GM10847 (cell line): Measurements from ENCODE around the gene HACL1.

ENCODE experiments used
- POLR2A ChIP-seq: IDR thresholded peaks from 2 replicates; pipeline ENCODE4 v1.6.1; 2011; ENCODE audit not compliant: insufficient read length; ENCODE audit errors: extremely low read depth

HACL1 gene

DNA sequence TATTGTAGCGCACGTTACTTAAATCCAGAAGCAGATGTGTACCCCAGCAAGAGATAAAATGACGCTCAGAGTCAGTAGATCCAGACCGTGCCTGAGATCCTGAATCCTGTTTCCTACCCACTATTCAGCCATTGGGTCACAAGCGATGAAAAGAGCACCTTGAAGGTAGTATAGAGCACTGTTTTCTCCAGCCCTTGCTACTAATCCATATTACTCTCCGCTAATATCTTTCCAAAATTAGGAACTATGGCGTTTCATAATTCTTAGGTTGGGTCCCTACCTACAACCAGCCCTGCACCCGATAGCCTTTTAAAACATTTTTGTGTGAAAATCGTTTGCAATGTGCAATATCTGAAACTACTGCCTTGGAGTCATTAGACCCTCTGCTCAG is 772 bp upstream of the HACL1 start:
- TF ChIP-seq POLR2A: no peak

GRCh38 chr3:15601046-15601398 is 347 bp downstream of the HACL1 start:
- TF ChIP-seq POLR2A: no peak

DNA sequence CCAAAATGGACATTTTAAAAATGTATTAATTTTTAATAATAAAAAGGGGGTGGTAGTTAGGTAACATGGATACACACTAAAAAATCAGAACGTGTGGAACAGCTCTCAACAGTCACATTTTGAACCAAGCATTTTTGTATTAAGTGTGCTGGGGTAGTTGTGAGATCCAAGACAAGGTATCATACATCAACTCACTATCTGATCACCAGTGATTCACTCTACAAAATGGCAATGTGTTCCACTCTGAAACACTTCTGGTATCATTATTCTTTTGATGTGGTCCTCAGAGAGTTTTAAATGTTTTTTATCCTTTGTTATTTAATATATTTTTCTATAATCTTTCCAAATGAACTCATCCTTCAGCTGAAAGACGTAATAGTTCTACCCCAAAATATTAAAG is 5.4 kb downstream of the HACL1 start:
- no peak for TF ChIP-seq POLR2A

DNA sequence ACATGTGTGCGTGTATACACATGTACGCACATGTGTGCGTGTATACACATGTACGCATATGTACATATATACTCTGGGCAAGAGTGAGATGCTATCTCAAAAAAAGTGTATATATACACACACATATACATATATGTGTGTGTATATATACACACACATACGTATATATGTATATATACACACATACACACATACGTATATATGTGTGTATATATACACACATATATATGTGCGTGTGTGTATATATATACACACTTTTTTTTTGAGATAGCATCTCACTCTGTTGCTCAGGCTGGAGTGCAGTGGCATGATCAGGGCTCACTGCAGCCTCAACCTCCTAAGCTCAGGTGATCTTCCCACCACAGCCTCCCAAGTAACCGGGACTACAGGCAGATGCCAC is 8.4 kb downstream of the HACL1 start:
- no peak for TF ChIP-seq POLR2A

DNA sequence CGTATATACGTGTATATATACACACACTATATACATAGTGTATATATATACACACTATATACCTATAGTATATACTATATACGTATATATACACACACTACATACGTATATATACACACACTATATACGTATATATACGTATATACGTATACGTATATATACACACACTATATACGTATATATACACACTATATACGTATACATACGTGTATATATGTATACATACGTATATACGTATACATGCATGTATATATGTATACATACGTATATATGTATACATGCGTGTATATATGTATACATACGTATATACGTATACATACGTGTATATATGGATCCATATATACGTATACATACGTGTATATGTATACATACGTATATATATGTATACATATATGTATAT is 9.4 kb downstream of the HACL1 start:
- TF ChIP-seq POLR2A: no peak

DNA sequence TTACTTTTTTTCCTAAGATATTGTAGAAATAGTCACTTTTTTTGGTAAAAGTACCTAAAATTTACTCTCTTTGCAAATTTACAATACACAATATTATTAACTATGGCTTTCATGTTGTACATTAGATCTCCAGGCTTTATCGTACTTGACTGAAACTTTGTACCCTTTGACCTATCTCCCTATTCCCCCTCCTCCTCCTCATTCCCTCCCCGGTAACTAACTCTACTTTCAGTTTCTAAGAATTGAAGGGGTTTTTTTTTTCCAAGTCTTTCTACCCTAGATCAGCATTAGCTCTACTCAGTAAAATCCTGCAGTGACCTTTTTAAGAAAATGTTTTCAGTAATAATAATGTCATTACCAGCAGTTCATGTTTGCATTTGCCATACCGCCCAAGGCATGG is 10.1 kb downstream of the HACL1 start:
- TF ChIP-seq POLR2A: no peak

GRCh38 chr3:15585111-15585845 is 16.1 kb downstream of the HACL1 start:
- TF ChIP-seq POLR2A: no peak

DNA sequence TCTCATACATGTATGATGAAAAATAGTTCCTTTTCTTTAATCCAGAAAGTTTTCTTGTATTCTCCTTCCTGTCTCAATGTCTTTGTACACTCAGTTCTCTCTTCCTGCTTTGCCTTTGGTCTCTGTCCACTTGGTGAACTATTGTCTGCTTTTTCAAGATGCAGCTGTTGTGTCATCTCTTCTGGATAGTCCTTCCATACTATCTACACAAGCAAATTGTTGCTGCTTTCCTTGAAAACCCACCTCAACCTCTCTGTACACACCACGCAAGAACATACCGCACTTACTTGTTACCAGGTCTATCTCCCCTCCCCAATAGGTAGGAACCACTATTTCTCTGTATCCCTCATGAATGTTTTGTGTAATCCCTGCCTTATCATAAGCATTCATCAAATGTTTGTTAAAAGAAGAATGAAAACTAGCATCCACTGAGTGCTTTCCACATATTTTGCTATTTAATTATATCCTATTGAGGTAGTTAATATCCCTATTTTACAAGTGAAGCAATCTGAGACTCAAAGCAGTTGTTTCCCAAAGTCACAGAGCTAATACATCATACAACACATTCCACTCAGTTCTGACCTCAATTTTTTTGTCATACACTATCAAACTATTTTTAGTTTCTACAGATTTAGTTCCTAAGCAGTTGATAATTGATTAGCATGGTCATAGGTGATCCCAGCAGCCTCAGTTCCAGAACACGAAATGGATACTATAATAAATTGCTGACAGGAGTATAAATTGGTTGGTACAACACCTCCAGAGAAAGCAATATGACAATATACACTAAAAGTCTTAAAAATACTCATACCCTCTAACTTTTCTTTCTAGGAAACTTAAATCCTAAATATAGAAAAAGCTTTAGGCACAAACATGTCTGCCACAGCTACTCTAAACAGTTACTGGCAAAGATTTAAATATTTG is 19.6 kb downstream of the HACL1 start:
- no peak for TF ChIP-seq POLR2A

DNA sequence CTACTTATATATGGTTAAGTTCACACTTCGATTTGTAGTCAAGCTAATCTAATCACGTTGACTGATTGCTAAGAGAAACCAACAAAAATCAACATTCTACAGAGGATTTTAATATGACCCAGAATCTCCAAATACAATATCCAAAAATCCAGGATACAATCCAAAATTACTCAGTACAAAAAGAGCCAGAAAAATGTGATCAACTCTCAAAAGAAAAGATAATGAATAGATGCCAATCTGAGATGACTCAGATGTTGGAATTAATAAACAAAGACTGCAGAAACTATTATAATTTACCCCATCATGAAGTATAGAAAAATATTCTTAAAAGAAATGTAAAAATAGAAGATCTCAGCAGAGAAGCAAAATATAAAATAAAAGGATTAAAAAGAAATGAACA is 22.3 kb downstream of the HACL1 start:
- no peak for TF ChIP-seq POLR2A

- no peak for TF ChIP-seq POLR2A
Observed at GRCh38 chr3:15578289-15578867, 23.0 kb downstream of the HACL1 start.

DNA sequence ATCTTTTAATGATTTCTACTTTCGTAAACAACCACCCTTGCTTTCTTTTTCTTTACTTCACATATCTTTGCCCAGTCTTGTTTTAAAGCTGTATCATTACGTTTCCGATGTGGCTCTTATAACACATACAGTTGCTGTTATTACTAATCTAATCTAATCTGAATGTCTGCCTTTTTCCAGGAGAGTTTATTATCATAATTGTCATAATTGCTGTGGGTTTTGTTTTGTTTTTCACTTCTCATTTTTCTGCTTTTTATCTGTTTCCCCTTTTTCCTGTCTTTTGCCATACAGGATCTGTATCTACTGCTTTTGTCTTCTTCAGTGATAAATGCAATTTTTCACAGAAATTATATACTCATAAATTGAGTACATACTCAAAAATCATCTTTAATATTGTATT is 24.9 kb downstream of the HACL1 start:
- TF ChIP-seq POLR2A: no peak

- no peak for TF ChIP-seq POLR2A
Observed at GRCh38 chr3:15575446-15575845, 25.9 kb downstream of the HACL1 start.

GRCh38 chr3:15572138-15572537 is 29.2 kb downstream of the HACL1 start:
- no peak for TF ChIP-seq POLR2A

- TF ChIP-seq POLR2A: no peak
Observed at GRCh38 chr3:15563190-15563589, 38.2 kb downstream of the HACL1 start.

- no peak for TF ChIP-seq POLR2A
Observed at GRCh38 chr3:15562560-15562959, 38.8 kb downstream of the HACL1 start.

DNA sequence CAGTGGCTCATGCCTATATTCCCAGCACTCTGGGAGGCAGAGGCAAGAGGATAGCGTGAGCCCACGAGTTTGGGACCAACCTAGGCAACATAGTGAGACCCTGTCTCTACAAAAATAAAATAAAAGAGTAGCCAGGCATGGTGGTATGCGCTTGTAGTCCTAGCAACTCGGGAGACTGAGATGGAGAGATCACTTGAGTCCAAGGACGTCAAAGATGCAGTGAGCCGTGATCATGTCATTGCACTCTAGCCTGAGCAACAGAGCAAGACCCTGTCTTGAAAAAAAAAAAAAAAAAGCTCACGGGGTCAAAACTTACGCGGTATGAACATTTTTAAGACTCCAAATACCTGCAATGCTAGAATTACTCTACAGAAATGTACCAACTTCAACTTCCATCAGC is 42.8 kb downstream of the HACL1 start:
- no peak for TF ChIP-seq POLR2A
